HG02840 (cell line): ENCODE measurements around the gene ITGAV.

Experiments used
- ATAC-seq: cut with Tn5 transposase; IDR thresholded peaks from one replicate; pipeline ENCODE4 v1.9.1; 2021; ENCODE audit warnings: mild to moderate bottlenecking, moderate library complexity, moderate number of reproducible peaks; ENCODE audit not compliant: unreplicated experiment, low FRiP score

The ITGAV gene

DNA sequence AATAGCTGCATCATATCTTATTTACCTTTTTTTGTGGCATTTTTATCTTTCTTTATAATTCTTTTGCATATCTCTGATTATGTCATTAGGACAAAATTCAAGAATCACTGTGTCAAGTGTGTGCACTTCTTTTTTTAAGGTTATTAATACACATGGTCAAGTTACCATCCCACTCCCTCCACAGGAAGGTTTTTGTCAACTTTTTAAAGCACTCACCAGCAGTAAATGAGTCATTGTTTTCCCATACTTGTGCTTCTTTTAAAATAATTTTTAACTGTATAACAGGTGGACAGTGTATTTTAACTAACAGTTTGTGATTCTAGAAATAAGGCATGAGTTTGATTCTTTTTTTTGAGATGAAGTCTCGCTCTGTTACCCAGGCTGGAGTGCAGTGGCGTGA is 58.3 kb downstream of the ITGAV start:
- ATAC-seq: no peak

DNA sequence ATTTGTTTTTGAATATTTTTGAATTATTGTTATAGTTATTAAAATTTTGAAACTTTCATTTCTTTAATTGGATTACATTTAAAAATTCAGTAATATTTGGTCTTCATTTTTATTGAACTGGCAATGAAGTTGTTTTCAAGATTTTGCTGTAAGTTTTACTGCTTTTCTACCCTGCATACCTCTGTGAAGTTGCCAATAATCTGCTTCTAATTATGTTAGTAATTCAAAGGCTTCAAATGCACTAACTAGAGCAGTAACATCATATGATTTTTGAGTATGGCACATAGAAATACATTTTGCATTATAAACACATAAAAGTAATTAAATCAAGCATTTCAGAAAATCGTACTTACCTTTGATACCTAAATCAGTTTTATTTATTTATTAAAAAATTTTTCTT is 63.7 kb downstream of the ITGAV start:
- ATAC-seq: no peak

DNA sequence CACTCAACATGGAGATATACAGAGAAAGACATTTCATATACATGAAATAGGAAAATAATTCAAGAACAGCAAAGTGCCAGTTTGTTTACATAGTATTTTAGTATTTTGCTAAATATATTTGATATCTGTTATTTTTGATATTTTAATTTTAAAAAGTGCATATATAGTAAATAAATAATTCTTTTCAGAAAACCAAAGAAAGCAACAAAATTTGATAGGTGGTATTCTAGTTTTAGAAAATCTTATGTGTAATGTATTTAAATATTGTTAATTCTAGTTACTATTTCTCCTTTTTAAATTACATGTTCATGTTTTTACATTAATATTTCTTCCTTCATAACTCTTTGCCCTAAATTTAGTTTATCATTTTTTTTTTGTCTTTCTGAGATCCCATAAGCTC is 69.5 kb downstream of the ITGAV start:
- no peak for ATAC-seq

DNA sequence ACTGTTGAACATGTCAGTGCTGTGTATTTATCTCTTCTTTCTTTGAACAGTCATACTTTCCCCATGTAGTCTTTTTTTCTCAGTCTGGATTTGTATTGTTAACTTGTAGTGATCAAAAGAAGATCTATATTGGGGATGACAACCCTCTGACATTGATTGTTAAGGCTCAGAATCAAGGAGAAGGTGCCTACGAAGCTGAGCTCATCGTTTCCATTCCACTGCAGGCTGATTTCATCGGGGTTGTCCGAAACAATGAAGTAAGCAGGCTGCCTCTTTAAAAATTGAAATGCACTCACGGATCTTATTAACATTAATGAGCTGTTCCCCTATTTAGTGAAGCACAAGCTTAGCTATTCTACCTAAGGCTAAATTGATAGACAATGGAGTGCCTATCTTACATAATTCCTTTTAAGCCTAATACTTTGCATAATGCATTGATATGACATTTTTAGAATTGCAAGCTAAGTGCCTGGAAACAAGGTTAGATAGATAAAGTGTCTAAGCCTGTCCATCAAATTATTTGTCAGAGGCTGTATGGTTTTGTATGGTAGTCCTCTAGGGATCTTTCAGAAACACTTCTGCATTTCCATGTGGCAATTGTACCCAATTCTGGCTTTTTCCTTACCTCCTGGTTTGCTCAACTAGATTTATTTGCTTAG is 74.7 kb downstream of the ITGAV start:
- ATAC-seq: no peak

DNA sequence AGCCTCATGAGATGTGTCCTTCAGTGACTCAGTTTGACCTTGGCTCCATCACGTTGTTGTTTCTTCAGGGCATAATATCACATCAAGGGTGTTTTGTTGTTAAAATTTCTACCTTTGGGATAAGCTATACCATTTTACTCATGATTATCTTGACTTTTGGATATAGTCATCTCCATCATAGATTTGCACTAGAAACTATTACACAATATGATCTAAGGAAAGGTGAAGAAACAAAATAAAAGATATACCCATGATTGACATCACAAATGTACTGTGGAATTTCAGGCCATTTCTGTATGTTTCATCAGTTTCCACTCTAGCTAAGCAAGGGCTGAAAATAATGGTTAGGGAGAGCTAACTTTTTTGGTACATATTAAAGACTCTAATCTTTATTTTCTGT is 79.3 kb downstream of the ITGAV start:
- ATAC-seq: no peak

DNA sequence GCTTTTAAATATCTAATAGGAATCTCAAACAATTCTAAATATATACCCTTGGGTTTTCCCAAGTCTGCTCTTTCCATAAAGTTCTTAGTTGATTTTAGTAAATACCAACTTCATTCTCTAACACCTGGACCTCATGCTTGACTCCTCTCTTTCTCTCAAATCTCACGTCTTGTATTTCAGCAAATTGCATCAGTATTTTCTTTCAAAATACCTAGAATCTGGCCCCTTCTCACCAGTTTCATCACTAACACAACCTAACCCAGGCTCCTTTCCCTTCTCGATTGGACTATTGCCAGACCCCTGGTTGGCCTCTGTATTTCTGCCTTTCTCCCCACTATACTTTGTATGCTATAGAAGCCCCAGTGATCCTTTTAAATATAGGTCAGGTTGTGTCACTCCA is 81.0 kb downstream of the ITGAV start:
- ATAC-seq: no peak

DNA sequence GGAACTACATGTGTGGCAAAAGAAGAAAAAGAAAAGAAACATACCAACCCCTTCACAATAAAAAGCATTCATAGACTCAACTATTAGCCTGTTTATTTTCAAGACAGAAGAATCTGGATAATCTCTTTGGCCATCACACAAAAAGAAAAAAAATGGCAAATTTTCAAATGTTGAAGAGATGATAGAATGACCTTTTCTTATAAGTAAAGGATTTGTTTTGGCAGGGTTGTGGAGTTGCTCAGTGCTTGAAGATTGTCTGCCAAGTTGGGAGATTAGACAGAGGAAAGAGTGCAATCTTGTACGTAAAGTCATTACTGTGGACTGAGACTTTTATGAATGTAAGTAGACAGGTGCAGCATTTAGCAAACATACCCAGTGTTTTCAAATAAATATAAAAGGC is 85.5 kb downstream of the ITGAV start:
- ATAC-seq: no peak

DNA sequence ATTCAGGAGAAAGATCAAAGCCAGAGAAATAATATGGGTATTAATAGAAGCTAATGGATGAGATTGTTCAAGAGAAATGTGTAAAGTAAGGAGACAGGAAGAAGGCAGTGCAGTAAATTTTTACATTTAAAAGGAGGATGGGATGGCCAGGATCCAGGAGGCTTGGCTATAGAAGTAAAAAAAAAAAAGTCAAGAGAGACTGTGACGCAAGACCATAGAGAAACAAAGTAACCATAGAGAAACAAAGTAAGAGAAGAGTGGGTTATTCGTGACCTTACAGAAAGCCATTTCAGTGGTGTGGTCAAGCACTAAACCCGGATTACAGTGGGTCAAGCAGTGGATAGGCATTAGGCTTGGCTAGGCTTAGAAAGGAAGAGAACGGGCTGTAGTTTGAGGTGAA is 93.5 kb downstream of the ITGAV start:
- no peak for ATAC-seq

DNA sequence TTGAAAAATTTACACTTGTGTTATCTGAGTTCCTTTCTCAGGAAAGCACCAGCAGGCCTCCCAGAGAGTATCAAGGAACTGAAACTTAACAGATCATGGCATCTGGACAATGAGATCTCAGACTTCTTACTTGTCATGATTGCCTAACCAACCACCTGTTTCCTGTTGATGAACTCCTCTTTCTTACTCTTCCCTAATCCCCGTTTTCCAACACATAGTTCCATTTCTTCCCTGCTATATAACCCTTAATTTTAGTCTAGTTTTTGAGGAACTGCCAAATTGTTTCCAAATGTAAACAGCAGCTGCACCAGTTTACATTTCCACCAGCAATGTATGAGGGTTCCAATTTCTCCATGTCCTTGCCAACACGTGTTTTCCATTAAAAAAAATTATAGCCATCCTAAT is 98.0 kb downstream of the ITGAV start:
- ATAC-seq: no peak

DNA sequence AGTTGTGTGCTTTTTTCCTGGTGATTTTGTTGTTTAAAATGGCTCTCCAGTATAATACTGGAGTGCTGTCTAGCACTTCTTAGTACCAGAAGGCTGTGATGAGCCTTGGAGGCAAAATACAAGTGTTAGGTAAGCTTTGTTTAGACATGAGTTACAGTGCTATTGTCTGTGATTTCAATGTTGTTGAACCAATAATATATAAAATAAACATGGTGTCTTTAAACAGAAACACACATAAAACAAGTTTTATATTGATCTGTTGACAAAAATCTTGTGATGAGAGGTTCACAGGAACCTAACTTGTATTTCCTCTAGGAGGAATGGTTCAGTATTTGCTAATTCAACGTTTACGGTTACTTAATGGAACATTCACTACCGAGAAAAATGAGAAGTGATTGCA is 99.0 kb downstream of the ITGAV start:
- ATAC-seq: no peak

DNA sequence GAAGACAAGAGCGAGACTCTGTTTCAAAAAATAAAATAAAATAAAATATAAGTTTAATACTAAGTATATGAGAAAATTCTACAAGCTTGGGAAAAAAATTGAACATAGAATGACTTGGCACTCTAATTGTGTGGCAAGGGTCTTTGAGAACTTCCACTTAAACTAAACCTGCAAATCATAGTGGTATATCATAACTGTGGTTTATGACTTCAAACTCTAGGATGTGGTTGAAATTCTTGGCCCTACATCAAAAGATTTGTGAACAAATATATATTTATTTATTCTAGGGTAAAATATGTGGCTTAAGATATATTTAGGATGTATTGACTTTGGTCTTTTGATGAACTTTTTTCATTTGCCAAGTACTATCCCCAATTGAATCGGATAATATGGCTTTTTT is 100.9 kb downstream of the ITGAV start:
- no peak for ATAC-seq

DNA sequence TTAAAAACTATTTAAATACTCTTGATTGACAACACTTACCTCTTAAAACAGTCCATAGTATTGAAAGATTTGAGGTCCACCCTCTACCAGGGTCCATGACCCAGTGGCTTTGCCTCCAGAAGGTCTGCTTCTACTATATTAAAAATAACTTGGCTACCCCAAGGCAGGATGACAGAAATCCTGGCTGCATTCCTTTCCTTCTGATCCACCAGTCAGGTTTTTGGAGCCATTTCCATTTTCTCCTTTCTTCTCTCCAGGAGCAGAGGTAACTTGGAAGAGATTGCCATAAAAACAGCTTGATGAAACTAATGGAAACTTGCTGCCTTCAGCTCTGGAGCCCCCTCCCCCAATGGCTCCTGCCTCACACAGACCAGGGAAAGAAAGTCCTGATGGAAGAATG is 101.4 kb downstream of the ITGAV start:
- no peak for ATAC-seq

DNA sequence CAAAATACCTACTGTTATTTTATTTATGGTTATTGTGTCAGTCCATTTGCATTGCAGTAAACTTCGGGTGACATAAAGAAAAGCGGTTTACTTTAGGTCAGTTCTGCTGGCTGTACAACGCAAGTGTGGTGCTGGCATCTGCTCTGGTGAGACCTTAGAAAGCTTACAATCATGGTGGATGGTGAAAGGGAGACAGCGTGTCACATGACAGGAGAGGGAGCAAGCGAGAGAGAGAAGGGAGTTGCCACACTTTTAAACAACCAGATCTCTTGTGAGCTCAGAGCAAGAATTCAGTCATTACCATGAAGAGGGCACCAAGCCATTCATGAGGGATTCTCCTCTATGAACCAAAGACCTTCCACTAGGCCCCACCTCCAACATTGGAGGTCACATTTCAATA is 102.0 kb downstream of the ITGAV start:
- no peak for ATAC-seq

DNA sequence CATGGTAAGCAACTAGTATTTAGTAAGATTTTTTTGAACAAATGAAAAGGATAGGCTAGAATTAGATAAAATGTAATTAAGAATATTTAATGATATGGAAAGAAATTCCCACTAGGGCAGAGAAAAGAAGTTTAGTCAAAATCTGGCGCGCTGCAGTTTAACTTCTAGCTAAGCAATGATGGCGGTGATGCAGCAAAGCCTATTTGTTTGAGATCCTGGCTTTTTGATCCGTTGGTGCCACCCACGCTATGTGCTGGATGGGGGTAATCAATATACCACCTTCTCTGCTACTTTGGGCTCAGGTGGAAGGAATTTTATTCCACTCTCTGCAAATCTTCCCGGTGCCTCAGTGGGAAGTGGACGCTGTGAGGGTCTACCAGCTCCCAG is 103.6 kb downstream of the ITGAV start:
- ATAC-seq: no peak

DNA sequence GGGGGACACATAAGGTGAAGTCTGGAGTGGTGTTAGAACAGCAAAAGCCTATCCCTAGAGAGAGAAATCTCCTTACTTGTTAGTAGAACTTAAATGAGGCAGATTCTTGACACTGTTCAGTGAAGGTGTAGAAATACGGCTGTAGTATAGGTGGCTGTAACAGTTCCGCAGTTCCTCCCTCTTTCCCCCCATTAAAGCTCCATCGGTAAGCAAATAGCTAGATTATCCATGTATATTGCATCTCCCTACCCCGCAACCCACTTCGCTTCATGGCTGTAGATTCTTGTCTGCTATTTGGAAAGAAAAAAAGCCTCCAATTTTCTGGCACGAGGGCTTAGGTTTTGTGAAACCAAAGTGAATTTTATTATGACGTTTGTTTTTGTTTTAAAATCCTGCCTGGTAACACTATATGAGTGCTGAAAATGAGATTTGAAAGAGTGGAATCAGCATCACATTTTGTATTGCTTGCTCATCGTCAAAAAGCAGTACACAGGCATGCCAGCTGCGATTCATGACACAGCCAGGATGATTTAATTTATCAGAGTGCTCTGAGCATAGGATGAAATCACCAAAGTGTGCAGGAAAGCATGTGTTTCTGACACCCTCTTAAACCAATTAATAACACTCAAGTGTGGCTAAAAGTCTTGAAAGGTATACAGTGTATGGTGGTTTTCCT is 105.4 kb downstream of the ITGAV start:
- no peak for ATAC-seq

DNA sequence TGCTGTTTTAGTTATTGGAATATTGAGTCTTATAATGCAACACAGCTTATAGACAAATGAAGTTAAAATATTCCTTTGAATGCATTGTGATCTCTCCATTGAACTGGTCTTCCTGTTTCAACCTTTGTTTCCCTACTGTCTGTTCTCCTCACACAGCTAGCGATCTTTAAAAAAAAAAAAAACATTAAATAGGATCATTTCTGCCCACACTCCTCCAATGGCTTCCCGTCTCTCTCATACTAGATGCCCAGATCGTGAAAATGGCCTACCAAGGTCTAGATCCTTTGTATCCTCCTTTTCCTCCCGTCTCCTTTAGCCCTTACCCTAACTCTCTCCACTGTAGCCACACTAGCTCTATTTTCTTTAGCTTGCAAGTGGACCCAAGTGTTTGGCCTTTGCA is 106.4 kb downstream of the ITGAV start:
- ATAC-seq: no peak

DNA sequence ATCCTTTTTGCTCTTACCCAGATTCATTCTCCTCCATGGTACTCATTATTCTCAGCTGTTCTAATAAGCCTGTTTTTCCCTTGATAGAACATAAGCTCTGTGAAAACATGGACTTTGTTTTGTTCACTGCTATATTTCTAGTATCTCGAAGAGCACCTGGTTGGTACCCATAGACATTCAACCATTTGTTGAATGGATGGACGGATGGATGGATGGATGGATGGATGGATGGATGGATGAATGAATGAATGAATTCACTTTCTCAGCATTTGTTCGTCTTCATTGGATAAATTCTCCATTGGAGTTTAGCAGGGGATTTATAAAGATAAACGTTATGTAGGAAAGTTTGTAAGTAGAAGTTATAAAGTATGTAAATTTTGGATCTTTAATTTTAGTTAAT is 106.9 kb downstream of the ITGAV start:
- ATAC-seq: no peak

DNA sequence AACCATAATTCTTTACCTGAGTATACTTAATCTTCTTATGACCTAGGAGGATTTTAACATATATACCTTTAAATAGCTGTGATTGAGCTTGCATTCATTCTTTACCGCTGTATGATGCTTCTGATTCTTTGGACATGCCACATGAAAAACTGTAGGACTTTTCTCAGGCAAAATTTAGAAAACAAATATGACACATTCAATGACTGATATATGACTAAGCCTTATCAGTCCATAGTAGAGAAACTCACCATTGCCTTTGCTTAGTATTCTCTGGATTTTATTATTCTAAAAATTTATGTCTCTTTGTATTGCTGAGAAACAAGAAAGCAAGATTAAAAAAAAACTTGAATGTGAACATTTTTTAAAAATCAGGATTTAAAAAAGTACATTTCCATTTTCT is 107.7 kb downstream of the ITGAV start:
- no peak for ATAC-seq

DNA sequence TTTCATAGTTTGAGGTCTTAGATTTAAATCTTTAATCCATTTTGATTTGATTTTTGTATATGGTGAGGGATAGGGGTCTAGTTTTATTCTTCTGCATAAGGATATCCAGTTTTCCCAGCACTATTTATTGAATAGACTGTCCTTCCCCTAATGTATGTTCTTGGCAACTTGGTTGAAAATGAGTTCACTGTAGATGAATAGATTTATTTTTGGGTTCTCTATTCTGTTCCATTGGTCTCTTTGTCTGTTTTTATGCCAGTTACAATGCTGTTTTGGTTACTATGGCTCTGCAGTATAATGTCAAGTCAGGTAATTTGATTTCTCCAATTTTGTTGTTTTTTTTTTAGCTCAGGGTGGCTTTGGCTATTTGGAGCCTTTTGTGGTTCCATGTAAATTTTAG is 109.9 kb downstream of the ITGAV start:
- no peak for ATAC-seq

DNA sequence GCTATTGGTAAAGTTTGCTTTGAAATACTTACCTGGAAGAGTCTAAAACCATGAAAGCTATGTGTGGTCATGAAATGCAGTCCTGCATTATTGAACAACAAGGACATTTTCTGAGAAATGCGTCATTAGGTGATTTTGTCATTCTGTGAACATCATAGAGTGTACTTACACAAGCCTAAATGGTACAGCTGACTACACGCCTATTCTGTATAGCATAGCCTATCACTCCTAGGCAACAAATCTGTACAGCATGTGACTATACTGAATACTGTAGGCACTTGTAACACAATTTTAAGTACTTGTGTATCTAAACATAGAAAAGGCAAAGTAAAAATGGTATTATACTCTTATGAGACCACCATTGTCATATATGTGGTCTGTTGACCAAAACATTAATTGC is 112.2 kb downstream of the ITGAV start:
- ATAC-seq: no peak

DNA sequence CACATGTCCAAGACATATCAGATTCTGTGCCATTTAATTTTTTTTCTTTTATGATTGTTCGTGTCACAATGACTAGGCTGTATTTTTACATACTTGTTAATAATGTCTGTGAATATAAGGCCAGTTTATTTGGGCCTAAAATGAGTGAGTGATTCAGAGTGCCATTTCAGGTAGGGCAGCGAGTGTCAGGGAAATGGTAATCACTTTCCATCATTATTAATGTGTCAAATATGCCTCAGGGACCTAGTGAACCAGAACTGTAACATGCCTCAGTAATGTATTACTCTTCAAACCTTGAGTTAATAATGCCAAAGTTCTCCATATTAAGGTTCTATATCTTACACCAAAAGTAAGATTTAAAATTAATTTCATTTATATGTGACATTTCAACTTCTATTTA is 112.6 kb downstream of the ITGAV start:
- no peak for ATAC-seq

DNA sequence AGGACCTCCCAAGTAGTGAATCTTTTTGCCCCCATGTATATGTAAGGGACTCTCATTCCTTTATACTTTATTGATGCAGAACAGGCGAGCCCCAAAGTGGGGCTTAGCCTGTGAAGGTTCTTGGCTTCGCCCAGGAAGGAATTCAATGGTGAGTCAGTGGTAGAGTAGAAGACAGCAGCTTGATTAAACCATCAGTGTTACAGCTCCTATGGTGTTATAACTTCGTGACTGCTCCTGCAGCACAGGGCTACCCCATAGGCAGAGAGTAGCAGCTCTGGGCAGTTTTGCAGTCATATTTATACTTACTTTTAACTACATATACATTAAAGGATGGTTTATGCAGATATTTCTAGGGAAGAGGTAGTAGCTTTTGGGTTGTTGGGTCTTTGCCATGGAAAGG is 115.0 kb downstream of the ITGAV start:
- no peak for ATAC-seq
